Kidney capillary endothelial cell (primary cell): ENCODE measurements around the gene CALR.
"Not testable (repeated sequence)": the region's sequence is repeated elsewhere in the genome, so short reads cannot be mapped to it uniquely, and the experiment has no call there.

Experiments used
- DNase-seq: peaks from one replicate; pipeline ENCODE4 v3.0.0-alpha.2; 2018; ENCODE audit warnings: low spot score

CALR gene

GRCh38 chr19:12937927-12938778 lies at the start of gene CALR:
Gene CALR (plus strand): TSS chr19:12938609. CDS start chr19:12938680, 71 bp downstream.
- DNase-seq, result peak; percentile 99

GRCh38 chr19:12890299-12890786 lies 48.1 kb upstream of the CALR start:
- not testable (repeated sequence) for DNase-seq

DNA sequence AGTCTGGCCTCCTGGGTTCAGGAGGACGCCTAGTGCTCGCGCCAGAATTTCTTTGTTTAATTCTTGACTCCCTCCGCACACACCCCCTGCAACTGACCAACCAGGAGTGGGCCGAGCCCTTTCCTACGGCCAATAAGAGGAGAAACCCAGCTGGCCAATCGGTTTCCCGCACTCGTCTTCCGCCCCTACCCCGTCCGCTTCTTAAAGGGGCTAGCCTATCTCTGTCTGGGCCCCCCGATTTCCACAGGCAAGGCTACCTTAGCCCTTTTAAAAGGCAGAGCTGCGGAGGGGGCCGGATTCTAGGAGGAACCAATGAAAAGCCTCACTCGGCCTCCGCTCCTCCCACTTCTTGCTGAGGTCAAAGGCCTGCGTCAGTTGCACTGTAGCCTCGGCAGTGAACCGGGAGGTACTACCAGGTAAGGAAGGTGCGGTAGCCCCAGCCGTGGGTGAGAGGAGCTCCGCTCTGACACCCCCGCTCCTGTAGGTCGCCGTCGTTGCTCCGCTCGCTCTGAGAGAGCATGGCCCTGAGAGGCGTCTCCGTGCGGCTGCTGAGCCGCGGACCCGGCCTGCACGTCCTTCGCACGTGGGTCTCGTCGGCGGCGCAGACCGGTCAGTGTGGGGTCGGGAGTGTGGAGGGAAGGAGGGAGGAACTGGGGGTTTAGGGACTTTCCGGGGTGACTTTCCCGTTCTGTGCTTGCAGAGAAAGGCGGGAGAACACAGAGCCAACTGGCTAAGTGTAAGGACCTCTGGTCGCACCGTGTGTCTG lies 47.4 kb upstream of the CALR start, which contains the start of gene GCDH:
TSS of gene GCDH (plus strand) at position 374 of the 766 bp plus-strand sequence. CDS start at position 519, 145 bp downstream.
- DNase-seq, result peak; percentile 98

GRCh38 chr19:12891553-12892021 lies 46.8 kb upstream of the CALR start:
- DNase-seq, result no peak

DNA sequence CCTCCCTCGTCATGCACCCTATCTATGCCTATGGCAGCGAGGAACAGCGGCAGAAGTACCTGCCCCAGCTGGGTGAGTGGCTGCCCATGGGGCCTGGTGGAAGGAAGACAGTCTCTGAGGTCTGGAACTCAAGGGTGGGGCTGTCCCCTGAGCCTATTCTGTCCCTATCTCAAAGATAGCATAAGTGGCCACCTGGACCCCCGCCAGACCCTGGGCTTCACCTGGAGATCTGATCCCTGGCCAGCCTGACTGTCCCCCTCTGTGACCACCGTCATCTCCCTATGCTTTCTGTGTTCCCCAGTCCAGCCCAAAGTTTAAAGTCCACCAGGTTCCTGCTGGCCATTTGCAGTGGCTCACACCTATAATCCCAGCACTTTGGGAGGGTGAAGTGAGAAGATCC lies 44.8 kb upstream of the CALR start:
- DNase-seq, result no peak

DNA sequence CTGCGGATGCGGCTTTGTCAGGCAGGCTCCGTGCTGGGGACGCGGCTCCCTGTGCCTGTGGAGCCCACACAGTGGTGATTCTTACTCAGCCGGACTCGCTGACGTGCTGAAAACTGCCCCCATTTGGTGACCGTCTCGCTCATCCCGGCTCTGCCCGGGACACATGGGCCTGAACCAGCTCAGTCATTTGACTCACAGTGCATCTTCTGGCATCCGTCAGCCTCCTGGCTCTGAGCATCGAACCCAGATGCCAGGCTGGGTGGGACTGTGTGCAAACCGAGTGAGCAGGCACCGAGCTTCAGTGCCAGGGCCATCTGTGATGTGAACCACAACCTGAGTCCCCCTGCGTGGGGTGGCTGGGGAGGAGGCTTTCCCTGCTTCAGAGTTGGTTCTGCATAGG lies 41.9 kb upstream of the CALR start:
- DNase-seq, result no peak

GRCh38 chr19:12899891-12900518 lies 38.4 kb upstream of the CALR start:
- DNase-seq, result no peak

GRCh38 chr19:12907166-12907565 lies 31.2 kb upstream of the CALR start:
- no peak for DNase-seq

DNA sequence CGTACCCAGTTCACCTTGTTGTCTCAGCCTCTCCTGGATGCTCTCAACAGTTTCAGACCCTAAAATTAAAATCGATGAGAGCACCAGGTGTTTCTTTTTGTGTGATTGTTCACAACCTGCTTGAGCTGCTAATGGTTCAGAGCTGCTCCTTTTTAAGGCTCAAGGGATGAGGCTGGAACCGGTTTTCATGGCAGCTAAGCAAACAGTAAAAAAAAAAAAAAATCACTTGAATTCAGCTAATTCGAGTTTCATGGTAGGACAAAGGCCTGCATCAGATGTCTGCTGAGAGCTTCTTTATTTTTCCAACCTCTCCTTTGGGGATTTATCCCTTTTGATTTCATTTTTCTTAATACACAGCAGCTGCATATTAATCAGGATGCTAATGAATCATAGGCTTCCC lies 25.8 kb upstream of the CALR start:
- DNase-seq, result no peak

DNA sequence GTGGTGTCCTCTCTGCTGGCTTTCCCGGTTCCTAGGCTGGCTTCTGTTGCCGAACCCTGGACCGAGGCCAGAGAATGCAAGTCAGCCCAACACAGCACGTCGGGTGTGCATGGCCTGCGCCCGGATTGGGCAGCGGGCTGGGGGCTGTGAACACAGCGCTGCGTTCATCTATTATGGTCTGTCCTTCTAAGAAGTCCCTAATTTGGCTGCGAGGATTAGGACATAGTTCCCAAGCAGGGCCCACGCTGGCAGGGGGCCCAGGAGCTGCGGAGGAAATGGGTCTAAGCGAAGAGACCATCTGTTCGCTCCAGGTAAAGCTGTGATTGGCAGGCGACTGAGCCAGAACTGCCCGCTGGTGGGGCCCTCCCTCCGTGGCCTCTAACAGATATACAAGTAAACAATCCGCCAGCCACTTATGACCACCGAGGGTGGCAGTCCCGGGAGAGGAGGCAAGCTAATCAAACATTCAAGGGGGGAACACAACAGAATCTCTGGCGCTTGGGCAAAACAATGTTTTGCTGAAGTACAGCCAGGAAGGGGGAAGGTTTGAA lies 25.3 kb upstream of the CALR start:
- DNase-seq, result no peak

GRCh38 chr19:12913851-12914690 lies 24.3 kb upstream of the CALR start:
- DNase-seq, result no peak

GRCh38 chr19:12915860-12916259 lies 22.5 kb upstream of the CALR start:
- DNase-seq, result not testable (repeated sequence)

- no peak for DNase-seq
These were observed 20.2 kb upstream of the CALR start for GRCh38 chr19:12918253-12918652.

DNA sequence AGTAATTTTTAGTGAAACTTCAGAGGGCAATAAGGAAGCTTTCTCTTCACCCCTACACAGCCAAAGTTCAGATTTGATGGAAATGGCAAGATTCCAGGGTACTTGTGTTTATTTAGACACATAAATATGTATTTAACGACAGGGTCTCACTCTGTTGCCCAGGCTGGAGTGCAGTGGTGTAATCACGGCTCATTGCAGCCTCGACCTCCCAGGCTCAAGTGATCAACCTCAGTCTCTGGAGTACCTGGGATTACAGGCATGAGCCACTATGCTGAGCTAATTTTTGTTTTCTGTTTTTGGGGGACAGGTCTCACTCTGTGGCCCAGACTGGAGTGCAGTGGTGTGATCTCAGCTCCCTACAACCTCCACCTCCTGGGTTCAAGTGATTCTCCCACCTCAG lies 17.4 kb upstream of the CALR start:
- no peak for DNase-seq

DNA sequence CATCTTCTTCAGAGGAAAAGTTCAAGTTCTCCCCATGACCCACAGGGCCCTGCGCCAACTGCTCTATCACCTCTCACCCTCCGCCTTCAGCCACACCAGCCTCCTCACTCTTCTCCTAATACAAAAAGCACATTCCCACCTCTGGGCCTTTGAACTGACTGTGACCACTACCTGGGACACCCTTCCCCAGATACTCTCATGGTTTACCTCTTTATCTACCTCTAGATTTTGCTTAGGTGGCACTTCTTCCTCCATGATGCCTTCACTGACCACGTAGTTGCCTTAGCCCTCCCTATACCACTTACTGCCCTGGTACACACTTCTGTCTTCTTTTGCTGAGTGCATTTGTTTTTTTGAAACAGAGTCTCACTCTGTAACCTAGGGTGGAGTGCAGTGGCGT lies 15.4 kb upstream of the CALR start:
- DNase-seq, result no peak

DNA sequence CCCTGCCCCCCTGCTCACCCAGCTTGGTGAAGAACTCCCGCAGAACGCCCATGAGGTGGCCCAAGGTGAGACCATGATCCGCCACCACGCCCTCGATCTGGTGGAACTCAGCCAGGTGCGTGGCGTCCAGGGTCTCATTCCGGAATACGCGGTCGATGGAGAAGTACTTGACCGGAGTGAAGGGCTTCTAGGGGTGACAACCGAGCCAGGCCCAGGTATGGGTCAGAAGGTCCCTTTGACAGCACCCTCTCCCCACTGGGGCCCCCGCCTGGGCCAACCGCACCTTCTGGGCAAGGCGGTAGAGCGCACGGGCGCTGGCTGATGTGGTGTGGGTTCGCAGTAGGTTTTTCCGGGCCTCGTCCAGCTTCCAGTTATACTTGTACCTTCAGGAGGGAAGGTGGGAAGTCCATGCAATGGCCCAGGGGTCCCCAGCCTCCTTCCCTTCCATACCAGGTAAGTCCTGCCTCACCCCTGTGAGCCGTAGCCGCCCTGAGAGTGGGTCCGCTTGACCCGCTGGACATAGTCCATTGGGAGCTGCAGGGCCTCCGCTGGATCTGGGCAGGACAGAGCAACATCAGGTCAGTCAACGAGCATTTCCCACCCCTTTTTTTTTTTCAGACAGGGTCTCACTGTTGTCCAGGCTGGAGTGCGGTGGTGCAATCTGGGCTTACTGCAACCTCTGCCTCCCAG lies 13.6 kb upstream of the CALR start:
- no peak for DNase-seq

DNA sequence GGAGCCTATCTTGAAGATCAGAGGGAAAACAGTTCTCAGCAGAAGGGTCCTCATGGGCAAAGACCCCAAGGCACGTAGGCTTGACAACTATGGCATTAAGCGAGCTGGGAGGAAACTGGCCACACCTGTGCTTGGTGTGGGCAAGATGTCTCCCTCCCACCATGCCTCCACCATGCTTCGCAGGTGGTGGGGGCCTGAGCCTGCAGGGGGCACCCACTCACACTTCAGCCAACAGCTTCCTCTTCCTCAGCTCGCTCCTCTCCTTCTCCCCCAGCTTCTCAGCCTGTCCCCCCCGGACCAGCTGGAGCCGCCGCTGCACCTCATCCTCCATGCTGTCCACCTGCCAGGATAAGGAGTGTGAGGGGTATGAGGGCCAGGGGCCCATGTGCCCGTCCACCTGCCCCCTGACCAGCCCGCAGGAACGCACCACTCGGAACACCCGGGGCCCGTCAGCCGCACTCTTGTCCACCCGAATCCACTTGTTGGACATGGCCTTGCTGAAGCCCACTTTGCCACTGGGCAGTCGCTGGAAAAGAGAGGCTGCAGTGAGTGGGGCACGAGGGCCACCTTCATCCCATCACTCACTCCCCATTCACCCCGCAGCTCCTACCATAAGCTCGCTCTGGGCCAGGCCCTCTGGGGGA lies 8.3 kb upstream of the CALR start:
- no peak for DNase-seq

DNA sequence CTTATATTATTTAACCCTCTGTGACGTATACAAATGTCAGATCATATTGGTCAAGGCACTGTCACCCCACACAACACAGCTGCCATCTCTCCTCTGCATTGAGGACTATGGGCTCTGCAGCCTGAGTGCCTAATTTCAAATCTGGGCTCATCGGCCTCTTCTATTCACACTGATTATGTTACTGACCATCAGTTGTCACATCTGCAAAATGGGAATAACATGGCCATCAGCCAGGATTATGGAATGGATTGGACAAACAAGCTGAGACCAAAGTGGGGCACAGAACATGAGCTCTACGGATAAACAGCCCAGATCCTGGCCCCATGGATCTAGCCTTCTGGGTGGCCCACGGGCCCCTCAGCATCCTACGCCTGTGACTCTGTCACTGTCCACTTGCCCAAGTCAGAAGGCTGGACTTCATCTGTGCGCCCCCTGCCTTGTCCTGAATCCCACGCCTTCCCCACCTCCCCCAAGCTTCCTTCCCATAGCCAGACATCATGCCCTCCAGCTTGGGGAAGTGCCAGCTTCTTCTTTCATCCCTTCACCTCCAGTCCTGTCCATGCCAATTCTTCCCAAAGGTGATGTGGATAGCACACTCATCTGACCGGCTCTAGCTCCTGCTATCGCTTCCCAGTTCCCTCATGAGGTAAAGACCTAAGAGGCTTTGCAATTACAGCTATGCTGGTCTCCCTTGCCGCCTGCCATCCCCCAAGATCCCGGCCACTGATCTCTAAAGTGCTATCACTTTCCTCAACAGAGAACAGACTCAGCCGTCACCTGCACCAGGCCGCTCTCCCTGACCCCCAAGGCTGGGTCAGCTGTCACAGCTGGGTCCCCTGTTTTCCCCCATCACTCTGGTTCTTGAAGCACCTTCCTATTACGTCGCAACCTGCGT lies 5.8 kb upstream of the CALR start:
- DNase-seq, result no peak
